Smooth muscle cell (in vitro differentiated cells): Measurements from ENCODE around the gene PTX4. TPM values are rescaled to one million over a fixed set of nuclear protein-coding genes. Genes with fewer than 3 reads are reported as not detected.

ENCODE experiments used
- DNase-seq: peaks from one replicate; lab custom pipeline; 2025; ENCODE audit not compliant: unreplicated experiment; lab: John Stamatoyannopoulos, UW
- H2AFZ ChIP-seq: fragments of 200-600 bp; sonication (generic); 2 replicates; pipeline ENCODE4 v1.6.0; 2016; ENCODE audit warnings: antibody characterized with exemption, low read depth, mild to moderate bottlenecking
- H3F3A ChIP-seq: fragments of 200-600 bp; sonication (generic); 2 replicates; pipeline ENCODE4 v1.6.0; 2017; ENCODE audit warnings: antibody characterized with exemption, low read depth
- H3K27ac ChIP-seq: fragments of 200-600 bp; sonication (generic); 2 replicates; pipeline ENCODE4 v1.5.1; 2016; ENCODE audit warnings: low read depth, mild to moderate bottlenecking
- H3K27me3 ChIP-seq: fragments of 200-600 bp; sonication (generic); 2 replicates; pipeline ENCODE4 v1.6.1; 2016; ENCODE audit warnings: low read depth, mild to moderate bottlenecking
- H3K36me3 ChIP-seq: fragments of 200-600 bp; sonication (generic); 2 replicates; pipeline ENCODE4 v1.5.1; 2016; ENCODE audit warnings: low read depth
- H3K4me1 ChIP-seq: fragments of 200-600 bp; sonication (generic); 2 replicates; pipeline ENCODE4 v1.5.1; 2016; ENCODE audit warnings: low read depth
- H3K4me2 ChIP-seq: fragments of 200-600 bp; sonication (generic); 2 replicates; pipeline ENCODE4 v1.6.0; 2016; ENCODE audit warnings: mild to moderate bottlenecking
- H3K4me3 ChIP-seq: fragments of 200-600 bp; sonication (generic); 2 replicates; pipeline ENCODE4 v1.5.1; 2016; ENCODE audit warnings: mild to moderate bottlenecking
- H3K79me2 ChIP-seq: fragments of 200-600 bp; sonication (generic); 2 replicates; pipeline ENCODE4 v1.6.0; 2016; ENCODE audit warnings: low read depth, mild to moderate bottlenecking
- H3K9ac ChIP-seq: fragments of 200-600 bp; sonication (generic); 2 replicates; pipeline ENCODE4 v1.6.0; 2016; ENCODE audit warnings: low read depth
- H3K9me3 ChIP-seq: fragments of 200-600 bp; sonication (generic); replicated peaks from 2 replicates; pipeline ENCODE4 v1.5.1; 2016; ENCODE audit warnings: low read depth
- H4K20me1 ChIP-seq: fragments of 200-600 bp; sonication (generic); 2 replicates; pipeline ENCODE4 v1.6.0; 2016; ENCODE audit warnings: low read depth
- CTCF ChIP-seq: fragments of 200-600 bp; sonication (generic); IDR thresholded peaks from 2 replicates; pipeline ENCODE4 v1.5.1; 2017; ENCODE audit warnings: borderline replicate concordance, mild to moderate bottlenecking, antibody characterized with exemption; ENCODE audit not compliant: insufficient read depth, poor library complexity, severe bottlenecking
- WGBS: methylation state at CpG from one replicate; pipeline ENCODE4 v1.1.7; 2016; ENCODE audit warnings: low lambda C conversion rate; 5-methylcytosine and 5-hydroxymethylcytosine counted together
- polyA plus RNA-seq: library from polyadenylated mRNA; unstranded; fragments of >200 nt; fragmentation: Nextera tagmentation; extraction: Ambion mirVana; gene quantifications from 2 replicates; pipeline ENCODE4 v1.2.1, GENCODE V29; 2016
- total RNA-seq: library from RNA; depleted of rRNA; stranded (reverse); fragments of >200 nt; gene quantifications from 2 replicates; pipeline ENCODE4 v1.2.3, GENCODE V29; 2014

PTX4 gene
- total and polyA plus RNA-seq, 2 experiments from 2014 or later: not detected

DNA sequence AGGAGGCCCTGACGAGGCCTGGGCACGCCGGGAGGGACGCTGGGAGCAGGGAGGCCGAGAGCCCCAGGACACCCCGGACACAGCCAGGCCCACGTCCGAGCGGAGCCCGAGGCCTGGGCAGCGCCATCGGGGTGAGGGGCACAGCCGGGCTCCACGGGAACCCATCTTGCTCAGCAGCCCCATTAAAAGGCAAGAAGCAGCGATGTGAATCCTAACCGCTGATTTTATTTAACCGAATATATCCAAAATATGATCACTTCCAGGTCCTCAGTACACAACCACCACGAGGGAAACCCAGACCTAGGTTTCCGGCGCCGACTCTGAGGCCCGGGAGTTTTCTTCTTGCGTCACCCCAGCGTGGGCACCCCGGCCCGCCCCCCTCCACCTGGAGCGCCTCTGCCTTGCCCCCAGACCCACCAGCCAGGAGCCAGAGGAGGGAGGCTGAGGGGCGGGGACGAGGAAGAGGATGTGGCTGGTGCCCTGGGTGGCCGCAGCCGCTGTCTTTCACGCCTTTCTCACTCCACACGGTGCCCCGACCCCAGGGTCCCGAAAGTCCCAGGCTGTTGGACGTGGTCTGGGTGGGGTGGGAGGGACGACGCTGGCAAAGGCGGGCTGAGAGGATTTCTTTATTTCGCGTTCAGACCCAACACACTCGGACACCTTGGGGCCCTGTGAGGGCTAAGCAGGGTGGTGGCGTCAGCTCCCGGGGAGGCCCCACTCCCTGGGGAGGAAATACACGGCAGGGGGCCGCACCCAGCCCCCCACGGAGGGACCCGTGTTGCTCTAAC lies 43.8 kb downstream of the PTX4 start:
- Histone ChIP-seq H3K9ac (no peak overlapping the region), H4K20me1 (no peaks in the 10 kb centered on the region), H3K36me3 (no peaks in the 10 kb centered on the region), H3K9me3 (no peaks in the 10 kb centered on the region), H3K4me2 (no peak overlapping the region), H3K79me2 (no peaks in the 10 kb centered on the region), H3F3A (no peaks in the 10 kb centered on the region), H3K4me1 (no peaks in the 10 kb centered on the region), H2AFZ (no peak overlapping the region), H3K27ac (no peak overlapping the region), H3K27me3 (no peaks in the 10 kb centered on the region), H3K4me3 (no peak overlapping the region)
- TF ChIP-seq CTCF: no peak
- DNase-seq: no peak
- 94% methylated on average over 36 of the region's 48 CpGs for WGBS

DNA sequence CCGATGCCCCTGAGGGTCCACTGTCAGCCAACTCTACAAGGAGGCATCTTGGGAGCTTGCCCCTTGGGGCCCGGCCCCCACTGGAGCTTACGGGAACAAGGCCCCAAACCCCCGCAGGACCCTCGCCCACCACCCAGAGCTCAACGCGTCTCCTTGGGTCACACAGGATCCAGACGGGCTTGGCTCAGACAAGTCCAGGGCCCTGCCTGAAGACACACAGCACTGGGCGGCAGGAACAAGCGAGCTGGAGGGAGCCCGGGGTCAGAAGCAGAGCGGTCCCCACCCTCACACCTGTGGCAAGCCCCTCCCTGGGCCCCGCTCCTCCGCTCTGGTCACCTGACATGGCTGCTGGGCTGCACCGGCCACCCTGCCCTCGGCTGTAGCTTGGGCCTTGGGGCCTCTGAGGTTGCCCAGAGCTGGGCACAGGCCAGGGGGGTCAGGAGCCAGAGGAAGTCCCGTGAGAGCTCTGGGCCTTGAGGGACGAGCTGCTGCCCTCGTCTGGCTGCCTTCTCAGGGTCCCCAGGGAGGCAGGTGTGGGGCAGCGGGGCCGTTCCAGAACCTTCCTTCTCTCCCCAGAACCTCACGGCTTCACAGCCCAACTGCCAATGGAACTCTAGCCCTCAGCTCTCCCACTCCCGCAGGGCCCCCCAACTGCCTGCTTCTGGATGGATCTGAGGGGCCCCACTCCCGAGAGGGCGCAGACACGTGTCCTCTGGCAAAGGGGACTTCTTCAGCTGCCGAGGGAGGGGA lies 44.6 kb downstream of the PTX4 start, which contains the start of gene CCDC154:
Gene CCDC154, minus strand, starts transcription at position 577 of the 750 bp plus-strand sequence. Its CDS starts 234 bp downstream, at position 343.
- no peak for TF ChIP-seq CTCF
- H3F3A ChIP-seq: no peaks in the 10 kb centered on the region
- no peak within 1 kb of the TSS for H2AFZ ChIP-seq
- WGBS: 91% methylated on average over 17 of the region's 27 CpGs
- no peak within 1 kb of the TSS for H3K4me3 ChIP-seq
- DNase-seq: no peak
- no peak within 1 kb of the TSS for H3K4me2 ChIP-seq
- no peak within 1 kb of the TSS for H3K27ac ChIP-seq
- no peaks in the 10 kb centered on the region for H3K9me3 ChIP-seq
- H3K36me3 ChIP-seq: no peaks in the 10 kb centered on the region
- no peaks in the 10 kb centered on the region for H4K20me1 ChIP-seq
- H3K4me1 ChIP-seq: no peaks in the 10 kb centered on the region
- no peak within 1 kb of the TSS for H3K9ac ChIP-seq
- no peaks in the 10 kb centered on the region for H3K27me3 ChIP-seq
- H3K79me2 ChIP-seq: no peaks in the 10 kb centered on the region

- H3K4me1 ChIP-seq: no peaks in the 10 kb centered on the region
- no peak overlapping the region for H3K4me2 ChIP-seq
- H4K20me1 ChIP-seq: no peaks in the 10 kb centered on the region
- no peak overlapping the region for H2AFZ ChIP-seq
- H3K27me3 ChIP-seq: no peaks in the 10 kb centered on the region
- H3K27ac ChIP-seq: no peak overlapping the region
- 93% methylated on average over 32 of the region's 38 CpGs for WGBS
- H3F3A ChIP-seq: no peaks in the 10 kb centered on the region
- H3K4me3 ChIP-seq: no peak overlapping the region
- no peaks in the 10 kb centered on the region for H3K79me2 ChIP-seq
- no peaks in the 10 kb centered on the region for H3K9me3 ChIP-seq
- no peaks in the 10 kb centered on the region for H3K36me3 ChIP-seq
- no peak for TF ChIP-seq CTCF
- DNase-seq: no peak
- no peak overlapping the region for H3K9ac ChIP-seq
Measured at GRCh38 chr16:1443403-1443973, 45.3 kb downstream of the PTX4 start.
